GM12891 (cell line): ENCODE data around the gene TMSB10.
A peak's percentile ranks its signal among the peaks of the same experiment; 100 is the strongest.

Source experiments
- PAX5 ChIP-seq: IDR thresholded peaks from 2 replicates; pipeline ENCODE4 v1.6.1; 2011; ENCODE audit warnings: low read length, moderate library complexity, mild to moderate bottlenecking; ENCODE audit not compliant: insufficient read depth, severe bottlenecking
- POLR2A ChIP-seq: IDR thresholded peaks from 2 replicates; pipeline ENCODE4 v1.6.1; 2011; ENCODE audit warnings: low read depth, low read length, control low read depth
- POLR2AphosphoS5 ChIP-seq: IDR thresholded peaks from 2 replicates; pipeline ENCODE4 v1.6.1; 2011; ENCODE audit warnings: low read depth, low read length, control low read depth
- POU2F2 ChIP-seq: IDR thresholded peaks from 2 replicates; pipeline ENCODE4 v1.6.1; 2011; ENCODE audit warnings: low read depth, mild to moderate bottlenecking, control low read depth, low read length, moderate library complexity
- SPI1 ChIP-seq: IDR thresholded peaks from 2 replicates; pipeline ENCODE4 v1.6.1; 2011; ENCODE audit warnings: low read depth, low read length, control low read depth
- TAF1 ChIP-seq: IDR thresholded peaks from 2 replicates; pipeline ENCODE4 v1.6.1; 2011; ENCODE audit warnings: low read depth, low read length, control low read depth

DNA sequence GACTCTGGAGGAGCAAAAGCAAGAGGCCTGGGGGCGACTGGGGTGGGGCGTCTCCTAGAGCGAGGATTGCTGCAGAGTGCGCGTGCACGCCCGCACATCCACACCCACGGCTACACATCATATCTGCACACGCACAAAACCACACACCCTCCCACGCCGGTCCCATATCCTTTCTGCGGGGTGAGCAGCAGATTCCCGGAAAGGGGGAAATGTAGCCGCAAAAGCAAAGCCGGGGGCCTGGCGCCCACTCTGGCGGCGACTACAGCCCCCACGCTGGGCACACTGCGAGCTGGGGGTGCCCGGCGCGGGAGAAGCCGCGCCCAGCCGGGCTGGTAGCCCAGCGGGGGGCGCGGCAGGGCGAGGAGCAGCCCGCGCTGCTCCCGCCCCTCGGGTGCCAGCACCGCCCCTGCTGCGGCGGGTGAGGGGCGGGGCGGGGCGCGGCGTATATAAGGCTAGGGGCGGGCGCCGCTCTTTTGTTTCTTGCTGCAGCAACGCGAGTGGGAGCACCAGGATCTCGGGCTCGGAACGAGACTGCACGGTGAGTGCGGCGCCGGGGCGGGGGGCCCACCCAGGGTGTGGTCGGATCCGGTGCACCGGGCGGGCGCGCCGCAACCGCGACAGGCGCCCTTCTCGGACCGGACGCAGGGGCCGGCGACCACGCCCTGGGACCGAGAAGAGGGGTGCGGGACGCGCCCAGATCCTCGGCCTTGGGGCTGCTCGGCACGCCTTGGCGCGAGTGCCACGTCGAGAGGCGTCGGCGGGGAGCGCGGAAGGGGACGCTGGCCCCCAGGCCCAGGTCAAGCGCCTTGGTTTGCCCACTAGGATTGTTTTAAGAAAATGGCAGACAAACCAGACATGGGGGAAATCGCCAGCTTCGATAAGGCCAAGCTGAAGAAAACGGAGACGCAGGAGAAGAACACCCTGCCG, at the start of gene TMSB10:
- peak; percentile 70 for TF ChIP-seq POU2F2
- peak; percentile 91 for TF ChIP-seq POLR2AphosphoS5
- TF ChIP-seq POLR2A = peak; percentile 90
- TF ChIP-seq TAF1 = peak; percentile 74; the same call in 1 of the 2 replicates
- no peak for TF ChIP-seq PAX5
- TF ChIP-seq SPI1 = no peak
